Measurements from ENCODE around the gene CNNM1.

CNNM1 gene

GRCh38 chr10:99419688-99420087 lies 90.5 kb downstream of the CNNM1 start:
- Histone ChIP-seq H3K36me3 (ENCODE audit: control insufficient read depth in 1 of 2, insufficient read depth in 2 of 2, low read length in 2 of 2) (peaks cover 24 to 30% of the 10 kb centered on the region in 2 donors), H3K27me3 (ENCODE audit: low read depth, low read length) (no peaks in the 10 kb centered on the region), H3K9me3 (ENCODE audit: control insufficient read depth in 1 of 2, low read length in 2 of 2) (no peaks in the 10 kb centered on the region), H3K27ac (ENCODE audit: low read length) (no peak overlapping the region), H3K4me1 (ENCODE audit: control insufficient read depth in 1 of 2, insufficient read depth in 2 of 2, low read length in 2 of 2) (no peaks in the 10 kb centered on the region), H3K4me3 (ENCODE audit: low read depth in 1 of 2, low read length in 2 of 2) (no peak overlapping the region)

DNA sequence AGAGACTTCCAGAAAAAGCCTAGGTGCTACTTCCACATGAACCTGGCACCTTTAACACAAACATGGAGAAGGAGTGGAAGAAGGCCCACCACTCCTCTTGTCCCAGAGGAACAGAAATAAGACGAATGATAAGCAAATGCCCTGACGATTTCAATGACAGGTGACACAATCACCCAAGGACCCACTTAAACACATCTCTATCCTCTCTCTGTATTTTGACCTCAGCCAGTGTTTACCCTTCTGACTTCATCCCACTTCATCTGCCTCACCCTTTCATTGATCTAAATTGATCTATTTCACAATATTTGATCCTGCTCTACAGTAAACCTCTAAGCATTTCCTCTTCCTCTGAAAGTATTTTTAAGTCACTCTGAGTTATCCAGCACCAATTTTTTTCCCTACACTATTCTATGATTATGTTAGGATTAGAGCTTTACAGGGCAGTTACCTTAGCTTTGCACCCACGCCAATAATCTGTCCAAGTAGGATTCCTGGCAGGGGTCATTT lies 92.1 kb downstream of the CNNM1 start:
- H3K4me1 ChIP-seq (ENCODE audit: control insufficient read depth in 1 of 2, insufficient read depth in 2 of 2, low read length in 2 of 2): no peaks in the 10 kb centered on the region
- peaks cover 32 to 39% of the 10 kb centered on the region in 2 donors for H3K36me3 ChIP-seq (ENCODE audit: control insufficient read depth in 1 of 2, insufficient read depth in 2 of 2, low read length in 2 of 2)
- no peaks in the 10 kb centered on the region for H3K27me3 ChIP-seq (ENCODE audit: low read depth, low read length)
- H3K9me3 ChIP-seq (ENCODE audit: control insufficient read depth in 1 of 2, low read length in 2 of 2): no peaks in the 10 kb centered on the region
- no peak overlapping the region for H3K4me3 ChIP-seq (ENCODE audit: low read depth in 1 of 2, low read length in 2 of 2)
- no peak overlapping the region for H3K27ac ChIP-seq (ENCODE audit: low read length)

GRCh38 chr10:99422529-99423096 lies 93.5 kb downstream of the CNNM1 start:
- no peaks in the 10 kb centered on the region for H3K4me1 ChIP-seq (ENCODE audit: control insufficient read depth in 1 of 2, insufficient read depth in 2 of 2, low read length in 2 of 2)
- H3K4me3 ChIP-seq (ENCODE audit: low read depth in 1 of 2, low read length in 2 of 2): no peak overlapping the region
- H3K9me3 ChIP-seq (ENCODE audit: control insufficient read depth in 1 of 2, low read length in 2 of 2): no peaks in the 10 kb centered on the region
- H3K27me3 ChIP-seq (ENCODE audit: low read depth, low read length): no peaks in the 10 kb centered on the region
- H3K27ac ChIP-seq (ENCODE audit: low read length): no peak overlapping the region
- peaks cover 32 to 39% of the 10 kb centered on the region in 2 donors for H3K36me3 ChIP-seq (ENCODE audit: control insufficient read depth in 1 of 2, insufficient read depth in 2 of 2, low read length in 2 of 2)

DNA sequence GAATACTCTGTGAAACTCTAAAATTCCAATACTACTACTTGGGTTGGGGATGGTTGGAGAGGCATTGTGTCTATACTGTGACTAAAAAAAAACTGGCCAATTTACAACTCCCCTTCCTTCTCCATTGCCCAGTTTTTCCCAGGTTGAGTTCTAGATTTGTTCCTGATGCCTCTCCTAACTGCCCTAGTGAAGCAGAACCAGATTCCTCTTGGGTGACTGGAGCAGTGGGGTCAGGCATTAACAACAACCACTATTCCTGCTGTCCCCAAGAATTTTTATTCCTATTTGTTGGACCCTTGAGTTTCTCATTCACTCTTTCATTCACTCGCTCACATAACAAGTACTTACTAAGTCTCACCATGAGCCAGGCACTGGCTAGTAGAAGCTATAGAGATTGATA lies 95.5 kb downstream of the CNNM1 start:
- Histone ChIP-seq H3K9me3 (ENCODE audit: control insufficient read depth in 1 of 2, low read length in 2 of 2) (no peaks in the 10 kb centered on the region), H3K27ac (ENCODE audit: low read length) (no peak overlapping the region), H3K36me3 (ENCODE audit: control insufficient read depth in 1 of 2, insufficient read depth in 2 of 2, low read length in 2 of 2) (peaks cover 22 to 25% of the 10 kb centered on the region in 2 donors), H3K27me3 (ENCODE audit: low read depth, low read length) (no peaks in the 10 kb centered on the region), H3K4me1 (ENCODE audit: control insufficient read depth in 1 of 2, insufficient read depth in 2 of 2, low read length in 2 of 2) (peaks cover 0 to 9% of the 10 kb centered on the region in 2 donors), H3K4me3 (ENCODE audit: low read depth in 1 of 2, low read length in 2 of 2) (no peak overlapping the region)

DNA sequence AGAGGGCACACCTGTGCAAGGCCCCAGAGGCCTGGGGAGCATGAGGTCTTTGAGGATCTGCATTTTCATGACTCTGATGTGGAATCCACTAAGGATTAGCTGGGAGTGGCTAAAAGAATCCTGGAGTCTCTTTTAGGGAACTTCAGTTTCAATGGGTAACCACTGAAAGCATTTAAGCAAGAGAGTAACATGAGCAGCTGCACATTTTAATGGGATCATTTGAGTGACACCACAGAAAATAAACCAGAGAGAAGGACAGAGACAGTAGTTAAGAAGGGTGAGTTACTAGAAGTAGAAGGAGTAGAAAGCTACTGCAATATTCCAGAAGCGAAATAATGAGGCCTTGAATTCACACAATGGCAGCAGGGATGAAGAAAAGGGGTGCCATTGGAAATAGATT lies 96.0 kb downstream of the CNNM1 start:
- no peak overlapping the region for H3K4me3 ChIP-seq (ENCODE audit: low read depth in 1 of 2, low read length in 2 of 2)
- no peaks in the 10 kb centered on the region for H3K9me3 ChIP-seq (ENCODE audit: control insufficient read depth in 1 of 2, low read length in 2 of 2)
- H3K4me1 ChIP-seq (ENCODE audit: control insufficient read depth in 1 of 2, insufficient read depth in 2 of 2, low read length in 2 of 2): peaks cover 0 to 13% of the 10 kb centered on the region in 2 donors
- H3K27ac ChIP-seq (ENCODE audit: low read length): no peak overlapping the region
- no peaks in the 10 kb centered on the region for H3K27me3 ChIP-seq (ENCODE audit: low read depth, low read length)
- peaks cover 17 to 20% of the 10 kb centered on the region in 2 donors for H3K36me3 ChIP-seq (ENCODE audit: control insufficient read depth in 1 of 2, insufficient read depth in 2 of 2, low read length in 2 of 2)

- Histone ChIP-seq H3K36me3 (ENCODE audit: control insufficient read depth in 1 of 2, insufficient read depth in 2 of 2, low read length in 2 of 2) (peaks cover 13% of the 10 kb centered on the region in 2 donors), H3K4me3 (ENCODE audit: low read depth in 1 of 2, low read length in 2 of 2) (no peak overlapping the region), H3K9me3 (ENCODE audit: control insufficient read depth in 1 of 2, low read length in 2 of 2) (no peaks in the 10 kb centered on the region), H3K27ac (ENCODE audit: low read length) (no peak overlapping the region), H3K27me3 (ENCODE audit: low read depth, low read length) (no peaks in the 10 kb centered on the region), H3K4me1 (ENCODE audit: control insufficient read depth in 1 of 2, insufficient read depth in 2 of 2, low read length in 2 of 2) (peaks cover 0 to 15% of the 10 kb centered on the region in 2 donors)
Measured at GRCh38 chr10:99426689-99427088, 97.5 kb downstream of the CNNM1 start.

DNA sequence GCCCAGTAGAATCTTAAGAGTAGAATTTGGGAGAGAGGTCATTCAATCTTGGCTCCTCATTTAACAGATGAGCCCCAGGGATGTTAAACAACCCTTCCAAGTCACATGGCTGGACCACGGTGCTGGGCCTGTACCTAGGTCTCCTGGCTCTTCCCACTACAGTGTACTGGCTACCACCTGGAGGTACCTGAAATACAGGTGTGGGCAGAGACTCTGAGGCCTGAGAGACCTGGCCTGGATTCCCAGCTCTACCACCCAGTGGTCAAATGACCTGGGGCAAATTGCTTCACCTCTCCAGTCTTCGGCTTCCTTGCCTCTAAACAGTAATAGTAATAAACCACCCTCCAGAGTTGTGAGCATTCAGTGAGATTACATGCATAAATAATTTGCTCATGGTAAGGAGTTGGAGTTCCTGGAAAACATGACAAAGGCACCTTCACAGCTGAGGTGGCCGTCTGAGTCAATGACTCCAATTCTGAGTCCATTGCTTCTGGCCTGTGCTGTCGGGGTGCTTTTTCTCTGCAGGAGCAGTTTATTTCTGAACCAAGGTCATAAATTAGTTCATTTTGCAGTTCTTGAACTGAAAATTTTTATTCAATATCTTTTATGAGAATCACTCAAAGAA lies 98.5 kb downstream of the CNNM1 start:
- H3K27me3 ChIP-seq (ENCODE audit: low read depth, low read length): no peaks in the 10 kb centered on the region
- H3K4me3 ChIP-seq (ENCODE audit: low read depth in 1 of 2, low read length in 2 of 2): no peak overlapping the region
- H3K9me3 ChIP-seq (ENCODE audit: control insufficient read depth in 1 of 2, low read length in 2 of 2): no peaks in the 10 kb centered on the region
- peaks cover 0 to 25% of the 10 kb centered on the region in 2 donors for H3K4me1 ChIP-seq (ENCODE audit: control insufficient read depth in 1 of 2, insufficient read depth in 2 of 2, low read length in 2 of 2)
- peaks cover 13% of the 10 kb centered on the region in 2 donors for H3K36me3 ChIP-seq (ENCODE audit: control insufficient read depth in 1 of 2, insufficient read depth in 2 of 2, low read length in 2 of 2)
- no peak overlapping the region for H3K27ac ChIP-seq (ENCODE audit: low read length)

DNA sequence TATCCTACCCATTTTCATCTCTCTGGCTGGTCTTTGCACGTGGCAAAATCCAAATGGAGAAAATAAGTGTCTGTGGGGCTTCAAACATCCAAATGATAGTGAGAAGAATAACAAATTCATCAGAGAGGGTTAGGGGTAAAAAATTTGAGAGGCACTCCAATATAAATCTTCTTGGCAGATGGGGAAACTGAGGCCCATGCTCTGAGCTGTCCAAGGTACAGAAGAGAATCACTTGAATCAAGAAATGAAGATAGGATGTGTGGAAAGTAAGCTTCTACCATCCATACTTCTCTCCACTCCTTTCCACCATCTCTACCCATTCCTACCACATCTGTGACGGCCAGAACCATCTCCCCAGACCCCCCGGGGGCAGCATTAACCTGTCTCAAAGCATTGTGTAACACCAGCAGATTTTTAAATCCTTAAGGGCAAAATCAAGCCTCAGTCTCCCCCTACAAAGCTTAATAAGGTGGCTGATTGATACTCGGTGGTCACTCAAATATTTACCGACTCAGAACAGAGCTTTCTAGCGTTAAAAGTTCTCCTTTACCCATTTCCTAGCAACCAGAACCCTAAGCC lies 100.5 kb downstream of the CNNM1 start:
- peaks cover 8 to 17% of the 10 kb centered on the region in 2 donors for H3K36me3 ChIP-seq (ENCODE audit: control insufficient read depth in 1 of 2, insufficient read depth in 2 of 2, low read length in 2 of 2)
- H3K4me1 ChIP-seq (ENCODE audit: control insufficient read depth in 1 of 2, insufficient read depth in 2 of 2, low read length in 2 of 2): peaks cover 0 to 45% of the 10 kb centered on the region in 2 donors

DNA sequence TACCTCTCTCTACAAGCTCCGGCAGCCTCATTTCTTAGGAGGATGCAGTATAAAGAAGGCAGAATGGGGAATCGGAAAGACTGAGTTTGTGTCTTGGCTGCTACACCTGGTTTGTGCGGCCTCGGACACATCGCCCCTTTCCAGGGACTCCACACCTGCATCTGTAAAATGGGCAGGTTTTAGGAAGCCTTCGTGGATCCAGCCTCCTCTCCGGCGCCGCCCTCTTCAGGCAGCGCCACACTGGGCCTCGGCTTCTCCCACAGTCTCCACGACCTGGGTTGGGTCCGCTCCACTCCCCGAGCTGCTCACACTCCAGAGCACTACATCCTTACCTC lies 100.9 kb downstream of the CNNM1 start:
- Histone ChIP-seq H3K9me3 (ENCODE audit: control insufficient read depth in 1 of 2, low read length in 2 of 2) (no peaks in the 10 kb centered on the region), H3K27me3 (ENCODE audit: low read depth, low read length) (no peaks in the 10 kb centered on the region), H3K27ac (ENCODE audit: low read length) (peak overlapping the region; percentile 77), H3K4me3 (ENCODE audit: low read depth in 1 of 2, low read length in 2 of 2) (peak overlapping the region; percentile 93 to 95), H3K4me1 (ENCODE audit: control insufficient read depth in 1 of 2, insufficient read depth in 2 of 2, low read length in 2 of 2) (peaks cover 0 to 49% of the 10 kb centered on the region in 2 donors), H3K36me3 (ENCODE audit: control insufficient read depth in 1 of 2, insufficient read depth in 2 of 2, low read length in 2 of 2) (peaks cover 4 to 12% of the 10 kb centered on the region in 2 donors)

More for the DNA sequence above, 100.5 kb downstream of the CNNM1 start:
- no peaks in the 10 kb centered on the region for H3K9me3 ChIP-seq (ENCODE audit: control insufficient read depth in 1 of 2, low read length in 2 of 2)
- no peaks in the 10 kb centered on the region for H3K27me3 ChIP-seq (ENCODE audit: low read depth, low read length)
- peak overlapping the region; percentile 77 for H3K27ac ChIP-seq (ENCODE audit: low read length)
- peak overlapping the region; percentile 93 to 95 for H3K4me3 ChIP-seq (ENCODE audit: low read depth in 1 of 2, low read length in 2 of 2)

GRCh38 chr10:99430451-99431189 lies 101.5 kb downstream of the CNNM1 start, which contains the start of gene GOT1:
GOT1 (minus strand) TSS chr10:99430624; CDS start chr10:99430565, 59 bp downstream.
- Histone ChIP-seq H3K27ac (ENCODE audit: low read length) (peak within 1 kb of the TSS; percentile 95), H3K27me3 (ENCODE audit: low read depth, low read length) (no peaks in the 10 kb centered on the region), H3K36me3 (ENCODE audit: control insufficient read depth in 1 of 2, insufficient read depth in 2 of 2, low read length in 2 of 2) (peaks cover 0 to 6% of the 10 kb centered on the region in 2 donors), H3K4me3 (ENCODE audit: low read depth in 1 of 2, low read length in 2 of 2) (peak within 1 kb of the TSS; percentile 93 to 95), H3K4me1 (ENCODE audit: control insufficient read depth in 1 of 2, insufficient read depth in 2 of 2, low read length in 2 of 2) (peaks cover 0 to 54% of the 10 kb centered on the region in 2 donors), H3K9me3 (ENCODE audit: control insufficient read depth in 1 of 2, low read length in 2 of 2) (no peaks in the 10 kb centered on the region)

DNA sequence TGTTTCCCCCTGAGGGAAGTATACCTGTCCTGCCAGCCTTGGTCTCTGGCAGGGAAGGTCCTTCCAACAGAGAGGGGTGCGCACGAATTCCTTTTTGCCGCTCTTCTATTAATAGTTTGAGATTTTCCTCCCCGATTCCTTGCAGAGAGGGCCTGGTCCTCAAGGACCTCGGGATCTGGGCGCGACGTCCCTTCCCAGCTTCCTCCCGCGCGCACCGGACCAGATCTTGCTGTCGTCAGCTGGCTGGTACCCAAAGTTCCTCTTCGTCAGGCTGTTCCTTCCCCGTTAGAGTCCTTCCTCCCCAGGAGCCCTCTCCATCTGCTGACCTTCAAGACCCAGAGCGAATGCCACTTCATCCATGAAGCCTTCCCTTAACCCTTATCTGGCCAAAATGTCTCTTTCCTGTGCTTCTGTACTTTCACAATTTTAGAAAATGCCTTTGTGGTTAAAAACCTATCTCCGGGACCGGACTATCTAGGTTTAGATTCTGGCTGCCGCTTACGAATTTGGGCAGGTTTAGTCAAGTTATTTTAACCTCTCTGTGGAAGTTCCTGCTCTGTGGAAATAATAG lies 102.1 kb downstream of the CNNM1 start:
- Histone ChIP-seq H3K4me1 (ENCODE audit: control insufficient read depth in 1 of 2, insufficient read depth in 2 of 2, low read length in 2 of 2) (peaks cover 2 to 59% of the 10 kb centered on the region in 2 donors), H3K36me3 (ENCODE audit: control insufficient read depth in 1 of 2, insufficient read depth in 2 of 2, low read length in 2 of 2) (peaks cover 0 to 6% of the 10 kb centered on the region in 2 donors), H3K27me3 (ENCODE audit: low read depth, low read length) (no peaks in the 10 kb centered on the region), H3K9me3 (ENCODE audit: control insufficient read depth in 1 of 2, low read length in 2 of 2) (no peaks in the 10 kb centered on the region), H3K27ac (ENCODE audit: low read length) (peak overlapping the region; percentile 95), H3K4me3 (ENCODE audit: low read depth in 1 of 2, low read length in 2 of 2) (peak overlapping the region; percentile 93 to 95)
